COLO668 (cell line): ENCODE measurements around the gene TSKS.

Experiments
- DNase-seq: peaks from one replicate; lab custom pipeline; 2025; ENCODE audit not compliant: unreplicated experiment; lab: John Stamatoyannopoulos, UW

Gene TSKS

GRCh38 chr19:49767967-49768581 is 5.0 kb upstream of the TSKS start:
- DNase-seq = no peak

DNA sequence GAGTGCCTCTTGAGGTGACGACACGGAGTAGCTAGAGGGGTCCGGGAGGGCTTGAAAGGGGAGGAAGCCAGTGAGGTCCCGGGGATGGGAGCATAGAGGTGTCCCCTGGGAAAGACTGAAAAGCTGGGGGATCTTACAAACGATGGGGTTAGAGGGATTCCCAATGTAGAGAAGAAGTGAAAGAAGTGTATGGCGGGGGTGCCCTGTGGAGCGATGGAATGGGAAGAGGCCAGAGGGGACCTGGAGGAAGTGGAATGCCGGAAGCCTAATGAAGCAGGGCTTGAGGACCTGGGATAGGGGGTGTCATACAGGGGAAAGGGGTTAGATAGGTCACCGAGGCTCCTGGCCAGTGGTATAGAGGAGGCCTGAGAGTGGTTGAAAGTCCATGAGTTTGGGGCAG is 4.3 kb upstream of the TSKS start:
- DNase-seq = no peak

- no peak for DNase-seq
Observed at GRCh38 chr19:49766930-49767299, 3.8 kb upstream of the TSKS start, which contains the start of gene AP2A1. Gene AP2A1, plus strand, starts transcription at chr19:49767001. Its CDS starts 133 bp downstream, at chr19:49767134.

DNA sequence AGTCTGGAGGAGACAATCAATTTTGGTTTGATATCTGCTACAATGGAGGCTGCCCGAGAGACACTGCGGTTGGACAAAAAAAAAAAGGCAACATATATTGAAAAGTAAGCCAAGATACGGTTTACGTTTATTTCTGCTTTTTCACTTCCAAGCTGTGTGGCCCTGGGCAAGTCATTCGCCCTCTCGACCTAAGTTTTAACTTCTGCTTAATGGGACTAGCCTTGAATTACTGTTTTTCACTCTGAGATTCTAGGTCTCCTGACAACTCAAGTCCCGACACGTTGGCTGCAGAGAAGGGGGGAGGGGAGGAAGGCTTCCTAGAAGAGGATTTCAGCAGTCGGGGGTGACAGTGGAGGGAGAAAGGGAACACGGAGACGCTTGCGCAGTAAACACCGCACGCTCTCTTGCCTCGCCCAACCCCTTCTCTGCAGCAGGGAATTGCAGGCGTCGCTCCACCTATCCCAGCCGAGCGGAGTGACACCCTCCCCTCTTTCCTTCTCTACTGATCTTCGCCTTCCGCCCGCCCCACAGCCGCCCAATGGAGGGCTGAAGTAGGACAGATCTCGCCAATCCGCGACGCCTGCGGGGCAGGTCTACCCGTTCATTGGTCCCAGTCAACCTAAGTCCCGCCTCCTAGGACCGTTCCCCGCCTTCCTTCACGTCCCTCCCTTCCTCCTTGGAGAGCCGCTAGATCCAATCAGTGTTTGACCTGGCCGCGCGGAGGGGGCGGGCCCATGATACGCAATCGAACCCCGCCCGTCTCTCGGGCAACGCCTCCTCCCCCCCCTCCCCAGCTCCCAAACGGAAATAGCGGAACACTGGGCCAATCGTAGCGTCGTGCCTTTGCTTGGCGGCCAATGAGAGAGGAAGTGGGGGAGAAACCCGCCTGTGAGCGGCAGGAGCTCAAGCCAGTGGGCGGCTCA is 3.2 kb upstream of the TSKS start:
- peak; percentile 99 for DNase-seq

DNA sequence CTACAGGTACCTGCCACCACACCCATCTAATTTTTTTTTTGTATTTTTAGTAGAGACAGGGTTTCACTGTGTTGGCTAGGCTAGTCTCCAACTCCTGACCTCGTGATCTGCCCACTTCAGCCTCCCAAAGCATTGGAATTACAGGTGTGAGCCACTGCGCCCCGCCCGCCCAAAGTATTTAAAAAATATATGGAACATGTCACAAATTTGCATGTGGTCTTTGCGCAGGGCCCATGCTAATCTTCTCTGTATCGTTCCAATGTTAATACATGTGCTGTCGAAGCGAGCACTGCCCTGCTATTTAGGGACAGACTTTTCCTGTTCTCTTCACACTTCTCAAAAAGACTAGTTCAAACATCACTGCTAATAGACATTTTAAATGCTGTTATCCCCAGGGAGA is 1.2 kb upstream of the TSKS start:
- DNase-seq = no peak

DNA sequence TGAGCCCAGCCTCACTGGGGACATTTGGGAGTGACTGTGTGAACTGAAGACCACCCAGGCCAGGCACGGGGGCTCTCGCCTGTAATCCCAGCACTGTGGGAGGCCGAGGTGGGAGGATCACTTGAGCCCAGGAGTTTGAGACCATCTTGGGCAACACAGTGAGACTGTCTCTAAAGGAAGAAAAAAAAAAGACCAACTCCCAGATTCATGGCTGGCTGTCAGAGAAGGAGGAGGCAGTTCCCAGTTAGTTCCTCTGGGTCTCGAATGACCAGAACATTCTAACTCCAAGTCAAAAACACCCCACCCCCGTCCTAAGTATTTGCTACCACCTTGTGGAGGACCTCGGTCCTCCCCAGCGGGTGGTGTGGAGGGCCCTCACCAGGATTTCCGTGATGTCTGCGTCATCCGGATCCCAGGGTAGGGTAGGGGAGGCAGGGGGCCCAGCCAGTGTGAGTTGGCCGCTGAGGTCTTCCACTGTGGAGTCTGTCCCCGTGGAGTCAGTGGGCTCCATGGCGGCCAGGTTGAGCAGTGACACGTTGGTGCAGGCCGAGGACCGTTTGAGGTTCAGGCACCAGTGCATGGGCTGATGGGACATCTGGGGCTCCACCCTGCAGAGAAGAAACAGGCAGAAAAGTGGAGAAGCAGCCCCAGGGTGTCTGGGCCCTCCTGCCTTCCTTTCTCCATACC is 1.3 kb downstream of the TSKS start:
- no peak for DNase-seq

GRCh38 chr19:49761249-49761624 is 1.9 kb downstream of the TSKS start:
- no peak for DNase-seq

DNA sequence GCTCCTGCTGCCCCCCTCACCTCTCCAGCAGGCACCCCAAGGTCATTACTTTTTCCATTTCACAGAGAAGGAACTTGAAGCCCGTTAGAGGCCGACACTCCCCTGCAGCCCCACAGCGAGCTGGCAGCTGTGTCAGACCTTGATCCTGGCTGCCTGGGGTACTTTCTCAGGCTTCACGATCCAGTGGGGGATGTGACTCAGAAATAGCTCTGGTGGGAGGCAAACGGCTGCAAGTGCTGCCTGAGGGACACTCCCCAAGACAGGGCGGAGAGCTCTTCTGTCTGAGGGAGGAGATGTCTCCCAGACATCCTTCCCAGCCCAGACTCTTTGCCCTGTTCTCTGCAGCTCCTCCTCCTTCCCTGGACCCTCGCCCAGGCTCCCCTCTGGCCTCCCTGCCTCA is 4.8 kb downstream of the TSKS start:
- no peak for DNase-seq

DNA sequence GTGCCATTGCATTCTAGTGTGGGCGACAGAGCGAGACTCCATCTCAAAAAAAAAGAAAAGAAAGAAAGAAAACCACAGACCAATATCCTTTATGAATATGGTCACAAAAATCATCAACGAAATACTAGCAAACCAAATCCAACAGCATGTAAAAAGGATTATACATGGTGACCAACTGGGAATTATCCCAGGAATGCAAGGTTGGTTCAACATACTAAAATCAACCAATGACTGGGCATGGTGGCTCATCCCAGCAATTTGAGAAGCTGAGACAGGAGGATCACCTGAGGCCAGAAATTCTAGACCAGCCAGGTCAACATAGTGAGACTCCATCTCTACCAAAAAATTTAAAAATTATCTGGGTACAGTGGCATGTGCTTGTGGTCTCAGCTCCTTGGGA is 7.2 kb downstream of the TSKS start:
- DNase-seq = no peak

DNA sequence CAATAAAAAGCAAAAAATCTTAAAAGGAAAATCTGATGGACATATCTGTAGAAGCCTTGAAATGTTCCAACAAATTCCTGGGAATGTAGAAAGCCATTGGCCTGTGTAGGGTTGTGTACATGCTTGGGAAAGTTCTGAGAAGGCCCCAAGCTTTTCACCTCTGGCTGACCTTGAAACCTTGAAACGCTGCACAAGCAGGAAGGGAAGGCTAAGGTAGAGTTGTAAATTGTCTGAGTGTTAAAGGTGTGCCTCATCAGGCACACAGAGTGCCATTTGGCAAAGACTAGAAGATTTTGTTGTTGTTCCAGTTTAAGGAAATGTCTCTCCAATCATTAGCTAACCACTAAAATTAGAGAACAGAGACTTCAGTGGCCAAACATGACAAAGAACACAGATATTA is 10.4 kb downstream of the TSKS start:
- DNase-seq = no peak

DNA sequence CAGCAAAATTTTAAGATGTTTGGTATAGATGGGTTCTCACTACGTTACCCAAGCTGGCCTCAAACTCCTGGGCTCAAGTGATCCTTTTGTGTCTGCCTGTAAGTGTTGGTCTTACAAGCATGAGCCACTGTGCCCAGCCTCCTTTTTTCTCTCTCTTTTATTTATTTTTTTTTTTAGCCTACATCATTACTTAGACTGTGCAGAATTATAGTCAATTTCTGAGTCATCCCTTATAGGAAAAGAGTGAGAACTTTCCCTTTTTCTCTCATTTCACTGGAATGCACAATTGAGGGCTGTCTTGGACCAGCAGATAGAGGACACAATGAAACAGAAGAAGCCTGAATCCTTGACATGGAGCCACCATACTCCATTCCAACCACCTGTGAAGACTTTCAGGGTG is 13.3 kb downstream of the TSKS start:
- DNase-seq = no peak

- DNase-seq = no peak
Observed at GRCh38 chr19:49749055-49749716, 13.9 kb downstream of the TSKS start.

DNA sequence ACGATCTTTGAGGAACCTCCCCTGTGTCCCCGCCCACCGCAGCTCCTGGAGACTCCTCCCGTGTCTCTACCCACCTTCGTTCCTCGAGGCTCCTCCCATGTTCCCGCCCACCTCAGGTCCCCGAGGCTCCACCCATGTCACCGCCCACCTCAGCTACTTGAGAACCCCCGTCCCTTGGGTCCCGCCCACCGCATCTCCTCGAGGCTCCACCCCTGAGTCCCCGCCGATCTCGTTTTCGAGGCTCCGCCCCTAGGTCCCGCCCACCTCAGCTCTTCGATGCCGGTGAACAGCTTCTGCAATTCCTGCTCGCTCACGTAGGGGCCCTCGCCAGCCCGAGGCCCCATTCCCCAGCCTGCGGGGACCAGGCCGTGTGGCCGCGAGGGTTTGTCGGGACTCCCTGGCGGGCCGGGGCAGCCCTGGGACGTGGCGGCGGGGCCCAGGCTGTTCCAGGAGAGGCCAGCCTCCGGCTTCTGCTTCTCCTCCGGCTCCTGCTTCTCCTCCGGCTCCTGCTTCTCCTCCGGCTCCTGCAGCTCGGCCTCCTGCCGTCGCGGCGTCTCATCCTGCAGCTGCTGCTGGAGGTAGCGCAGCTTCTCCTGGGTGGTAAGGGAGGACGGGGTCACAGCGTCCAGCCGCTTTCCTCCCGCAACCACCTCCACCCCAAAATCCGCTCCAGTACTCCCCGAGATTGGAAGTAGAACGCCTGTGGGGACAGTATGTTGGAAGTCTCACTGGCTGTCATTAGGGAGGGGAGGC is 16.7 kb downstream of the TSKS start:
- peak; percentile 35 for DNase-seq

- no peak for DNase-seq
Observed at GRCh38 chr19:49744946-49745381, 18.1 kb downstream of the TSKS start.

- DNase-seq = no peak
Observed at GRCh38 chr19:49741210-49741844, 21.8 kb downstream of the TSKS start.

DNA sequence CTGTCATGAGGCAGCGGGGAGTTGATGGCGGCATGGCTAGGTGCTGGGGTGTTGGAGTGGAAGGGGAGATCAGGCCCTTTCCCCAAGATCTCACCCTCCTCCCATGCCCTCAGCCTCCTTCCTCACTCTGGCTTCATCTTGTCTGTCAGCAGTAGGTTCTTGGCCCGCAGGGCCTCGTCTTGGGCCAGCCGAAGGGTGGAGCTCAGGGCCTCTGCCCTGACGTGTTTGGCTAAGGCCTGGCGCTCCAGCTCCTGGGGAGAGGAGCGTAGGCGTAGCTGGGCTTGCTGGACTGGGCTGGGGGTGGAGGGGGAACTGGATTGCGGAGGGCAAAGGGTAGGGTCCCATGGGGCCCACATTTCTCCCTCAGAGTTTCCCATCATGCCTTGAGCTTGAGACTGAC is 23.2 kb downstream of the TSKS start:
- DNase-seq = no peak

DNA sequence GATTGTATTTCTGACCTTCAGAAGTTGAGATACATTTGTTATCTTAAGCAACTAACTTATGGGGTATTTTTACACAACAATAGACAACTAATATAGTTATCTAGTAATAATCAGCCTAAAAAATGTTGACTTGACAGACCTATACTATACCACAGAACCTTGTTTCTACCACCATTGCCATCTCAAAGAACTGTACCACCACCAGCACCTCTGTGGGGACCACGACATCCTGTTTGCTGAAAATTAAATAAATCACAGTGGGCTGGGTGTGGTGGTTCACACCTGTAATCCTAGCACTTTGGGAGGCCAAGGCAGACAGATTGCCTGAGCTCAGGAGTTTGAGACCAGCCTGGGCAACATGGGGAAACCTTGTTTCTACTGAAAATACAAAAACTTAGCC is 24.0 kb downstream of the TSKS start:
- DNase-seq = no peak

DNA sequence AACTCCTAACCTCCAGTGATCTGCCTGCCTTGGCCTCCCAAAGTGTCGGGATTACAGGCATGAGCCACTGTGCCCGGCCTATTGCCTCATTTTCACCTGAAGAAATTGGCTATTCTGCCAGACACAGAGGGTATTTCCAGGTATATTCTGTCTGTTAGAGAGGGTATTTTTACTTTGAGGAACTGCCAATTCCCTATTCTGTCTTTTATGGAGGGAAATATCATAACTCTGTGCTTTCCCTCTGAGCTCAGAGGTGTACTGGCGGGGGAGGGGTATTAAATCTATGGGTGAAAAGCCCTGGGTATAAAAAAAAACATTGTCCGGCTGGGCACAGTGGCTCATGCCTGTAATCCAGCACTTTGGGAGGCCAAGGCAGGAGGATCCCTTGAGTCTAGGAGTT is 24.8 kb downstream of the TSKS start:
- no peak for DNase-seq

- DNase-seq = no peak
Observed at GRCh38 chr19:49730166-49730565, 32.9 kb downstream of the TSKS start.
